HepG2 (cell line): ENCODE results near the gene ASCL3. TPM values are rescaled to one million over a fixed set of nuclear protein-coding genes. Genes with fewer than 3 reads are reported as not detected.

Experiments
- ADNP ChIP-seq: sonication (generic); formaldehyde crosslinking; IDR thresholded peaks from 2 replicates; pipeline ENCODE4 v1.4.0; 2020; ENCODE audit warnings: missing genetic modification reagents
- BRCA1 ChIP-seq: sonication (generic); formaldehyde crosslinking; IDR thresholded peaks from 2 replicates; pipeline ENCODE4 v1.4.0; 2020; ENCODE audit warnings: missing genetic modification reagents
- FIP1L1 ChIP-seq: fragments of 200-400 bp; formaldehyde crosslinking; IDR thresholded peaks from 2 replicates; pipeline ENCODE4 v1.6.1; 2018; ENCODE audit warnings: low read depth, mild to moderate bottlenecking, low read length, moderate library complexity, borderline replicate concordance; ENCODE audit not compliant: insufficient read depth
- HNRNPK ChIP-seq: fragments of 200-400 bp; formaldehyde crosslinking; IDR thresholded peaks from 2 replicates; pipeline ENCODE4 v1.6.1; 2018; ENCODE audit warnings: low read length, low read depth, moderate library complexity, mild to moderate bottlenecking; ENCODE audit not compliant: poor library complexity, severe bottlenecking
- SALL1 ChIP-seq: sonication (generic); formaldehyde crosslinking; IDR thresholded peaks from 2 replicates; pipeline ENCODE4 v1.8.0; 2022; ENCODE audit warnings: mild to moderate bottlenecking, missing genetic modification reagents
- SAP130 ChIP-seq: IDR thresholded peaks from 2 replicates; pipeline ENCODE4 v1.6.1; 2016; ENCODE audit warnings: low read depth
- SP1 ChIP-seq, 2 experiments: fragments of 450-650 bp in 1 of 2; sonication (generic) in 1 of 2; formaldehyde crosslinking in 1 of 2; IDR thresholded peaks; 2 replicates each; pipeline versions ENCODE4 v1.4.0 to v1.6.1; 2016 to 2020; ENCODE audit warnings: missing genetic modification reagents in 1 of 2
- SP4 ChIP-seq: sonication (generic); formaldehyde crosslinking; IDR thresholded peaks from 2 replicates; pipeline ENCODE4 v1.8.1; 2023; ENCODE audit warnings: mild to moderate bottlenecking, missing genetic modification reagents
- ZFP37 ChIP-seq: sonication (generic); formaldehyde crosslinking; IDR thresholded peaks from 2 replicates; pipeline ENCODE4 v1.4.0; 2020; ENCODE audit warnings: missing genetic modification reagents, borderline replicate concordance
- ZNF253 ChIP-seq: sonication (generic); formaldehyde crosslinking; IDR thresholded peaks from 2 replicates; pipeline ENCODE4 v1.8.0; 2022; ENCODE audit warnings: mild to moderate bottlenecking, missing genetic modification reagents, borderline replicate concordance
- ZNF441 ChIP-seq: sonication (generic); formaldehyde crosslinking; IDR thresholded peaks from 2 replicates; pipeline ENCODE4 v1.7.0; 2021; ENCODE audit warnings: missing genetic modification reagents, borderline replicate concordance
- ZNF460 ChIP-seq: sonication (generic); formaldehyde crosslinking; IDR thresholded peaks from 2 replicates; pipeline ENCODE4 v1.5.1; 2020; ENCODE audit warnings: missing genetic modification reagents, mild to moderate bottlenecking, borderline replicate concordance
- ZNF878 ChIP-seq: sonication (generic); formaldehyde crosslinking; IDR thresholded peaks from 2 replicates; pipeline ENCODE4 v1.8.1; 2023; ENCODE audit warnings: mild to moderate bottlenecking, missing genetic modification reagents, moderate library complexity
- polyA plus RNA-seq, 8 experiments: library from polyadenylated mRNA; depleted of rRNA in 3 of 8; stranded (reverse) in 7 of 8; unstranded in 1 of 8; fragments of >200 nt; fragmentation: Illumina TruSeq in 4 of 8; extraction: Trizol in 4 of 8; gene quantifications; 2 replicates each; pipeline versions ENCODE4 v1.2.1 to v1.2.3, GENCODE V29; 2011 to 2016; ENCODE audit warnings: low read depth in 4 of 8, missing spikeins in 1 of 8, mixed read lengths in 1 of 8; ENCODE audit not compliant: insufficient read depth in 1 of 8
- total RNA-seq, 5 experiments: library from RNA; depleted of rRNA; stranded (reverse); fragments of >200 nt; fragmentation: Illumina TruSeq; extraction: Trizol; gene quantifications; 2 replicates each; pipeline ENCODE4 v1.2.3, GENCODE V29; 2016; ENCODE audit warnings: low read depth in 1 of 5
- TF ChIP-seq, protein P1 (sequence below): sonication (generic); formaldehyde crosslinking; IDR thresholded peaks from 2 replicates; pipeline ENCODE4 v1.4.0; 2020; ENCODE audit warnings: mild to moderate bottlenecking, missing genetic modification reagents
- TF ChIP-seq, protein P2 (sequence below): sonication (generic); formaldehyde crosslinking; IDR thresholded peaks from 2 replicates; pipeline ENCODE4 v1.4.0; 2020; ENCODE audit warnings: mild to moderate bottlenecking, missing genetic modification reagents, borderline replicate concordance
- TF ChIP-seq, protein P3 (sequence below): sonication (generic); formaldehyde crosslinking; IDR thresholded peaks from 2 replicates; pipeline ENCODE4 v1.8.0; 2022; ENCODE audit warnings: missing genetic modification reagents, mild to moderate bottlenecking, borderline replicate concordance
- TF ChIP-seq, protein P4 (sequence below): sonication (generic); formaldehyde crosslinking; IDR thresholded peaks from 2 replicates; pipeline ENCODE4 v1.5.0; 2020; ENCODE audit warnings: missing genetic modification reagents

Gene ASCL3
- total and polyA plus RNA-seq, 2 of the 13 experiments (the other 11 are each of a cell fraction or from before 2014, with no cell fraction given), result not detected

DNA sequence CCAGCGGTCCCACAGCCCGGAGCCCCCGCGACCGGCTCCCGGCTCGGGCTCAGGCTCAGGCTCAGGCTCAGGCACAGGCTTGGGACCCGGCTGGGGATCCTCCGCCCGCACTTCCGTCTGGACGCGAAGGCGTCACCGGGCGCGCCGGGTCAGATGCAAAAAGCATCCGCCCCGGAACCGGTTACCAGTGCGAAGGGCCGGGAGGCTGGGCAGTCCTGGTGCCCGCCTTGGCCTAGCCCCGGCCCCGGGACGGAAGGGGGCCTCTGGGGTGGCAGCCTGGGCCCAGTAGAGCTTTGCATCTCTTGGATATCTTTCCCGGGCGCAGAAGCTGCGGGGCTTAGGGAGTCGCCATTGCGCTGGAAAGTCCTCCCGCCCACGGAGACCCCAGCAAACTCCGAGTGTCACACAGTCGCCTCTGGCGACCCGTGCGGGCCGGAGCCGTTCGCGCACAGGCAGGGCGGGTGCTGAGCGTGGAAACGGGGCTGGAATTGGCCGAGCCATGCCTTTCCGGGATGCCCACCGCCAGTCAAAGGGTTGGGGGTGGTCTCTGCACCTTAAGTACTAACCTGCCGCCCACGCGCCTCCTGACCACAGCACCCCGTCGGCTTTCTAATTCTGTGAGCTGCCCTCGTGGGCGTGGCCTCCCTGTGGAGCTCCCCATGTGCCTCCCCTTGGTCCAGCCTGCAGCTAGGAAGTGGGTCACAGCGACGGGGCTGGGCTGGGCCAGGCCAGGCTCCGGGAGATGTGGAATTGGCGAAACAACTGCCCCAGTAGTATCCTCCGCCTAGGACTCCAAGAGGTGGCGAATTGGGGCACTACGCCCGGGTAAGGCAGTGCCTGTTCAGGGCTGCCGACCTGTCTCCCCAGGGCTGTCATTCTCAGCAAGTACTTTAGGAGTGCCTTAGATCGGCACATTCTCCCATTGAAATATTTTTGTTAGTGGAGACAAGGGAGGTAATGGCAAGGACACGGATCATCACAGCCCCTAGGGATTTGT, 21.8 kb upstream of the ASCL3 start, which contains the start of gene TMEM9B (continued):
- TF ChIP-seq, protein P1, sequence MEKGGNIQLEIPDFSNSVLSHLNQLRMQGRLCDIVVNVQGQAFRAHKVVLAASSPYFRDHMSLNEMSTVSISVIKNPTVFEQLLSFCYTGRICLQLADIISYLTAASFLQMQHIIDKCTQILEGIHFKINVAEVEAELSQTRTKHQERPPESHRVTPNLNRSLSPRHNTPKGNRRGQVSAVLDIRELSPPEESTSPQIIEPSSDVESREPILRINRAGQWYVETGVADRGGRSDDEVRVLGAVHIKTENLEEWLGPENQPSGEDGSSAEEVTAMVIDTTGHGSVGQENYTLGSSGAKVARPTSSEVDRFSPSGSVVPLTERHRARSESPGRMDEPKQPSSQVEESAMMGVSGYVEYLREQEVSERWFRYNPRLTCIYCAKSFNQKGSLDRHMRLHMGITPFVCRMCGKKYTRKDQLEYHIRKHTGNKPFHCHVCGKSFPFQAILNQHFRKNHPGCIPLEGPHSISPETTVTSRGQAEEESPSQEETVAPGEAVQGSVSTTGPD, result no peak
- TF ChIP-seq SALL1 (peak; percentile 53), ZNF441 (CRISPR knock-in tag) (no peak; the same call in 1 of the 2 replicates), SAP130 (CRISPR knock-in tag) (peak; percentile 89), ZNF878 (CRISPR knock-in tag) (peak; percentile 46; the same call in 1 of the 2 replicates), FIP1L1 (no peak), ZNF460 (CRISPR knock-in tag) (no peak; the same call in 1 of the 2 replicates), HNRNPK (peak; percentile 24), SP4 (CRISPR knock-in tag) (peak; percentile 71; the same call in 1 of the 2 replicates), ZFP37 (CRISPR knock-in tag) (no peak), BRCA1 (CRISPR knock-in tag) (0 out of 2 replicates have a peak, but pooled peaks have one; percentile 27), SP1 (IDR thresholded peaks at IDR 0.05) (no peak), SP1 (CRISPR knock-in tag; IDR thresholded peaks at IDR 0.05) (peak; percentile 36), ADNP (no peak), ZNF253 (CRISPR knock-in tag) (0 out of 2 replicates have a peak, but pooled peaks have one; percentile 65)
- TF ChIP-seq, protein P2, sequence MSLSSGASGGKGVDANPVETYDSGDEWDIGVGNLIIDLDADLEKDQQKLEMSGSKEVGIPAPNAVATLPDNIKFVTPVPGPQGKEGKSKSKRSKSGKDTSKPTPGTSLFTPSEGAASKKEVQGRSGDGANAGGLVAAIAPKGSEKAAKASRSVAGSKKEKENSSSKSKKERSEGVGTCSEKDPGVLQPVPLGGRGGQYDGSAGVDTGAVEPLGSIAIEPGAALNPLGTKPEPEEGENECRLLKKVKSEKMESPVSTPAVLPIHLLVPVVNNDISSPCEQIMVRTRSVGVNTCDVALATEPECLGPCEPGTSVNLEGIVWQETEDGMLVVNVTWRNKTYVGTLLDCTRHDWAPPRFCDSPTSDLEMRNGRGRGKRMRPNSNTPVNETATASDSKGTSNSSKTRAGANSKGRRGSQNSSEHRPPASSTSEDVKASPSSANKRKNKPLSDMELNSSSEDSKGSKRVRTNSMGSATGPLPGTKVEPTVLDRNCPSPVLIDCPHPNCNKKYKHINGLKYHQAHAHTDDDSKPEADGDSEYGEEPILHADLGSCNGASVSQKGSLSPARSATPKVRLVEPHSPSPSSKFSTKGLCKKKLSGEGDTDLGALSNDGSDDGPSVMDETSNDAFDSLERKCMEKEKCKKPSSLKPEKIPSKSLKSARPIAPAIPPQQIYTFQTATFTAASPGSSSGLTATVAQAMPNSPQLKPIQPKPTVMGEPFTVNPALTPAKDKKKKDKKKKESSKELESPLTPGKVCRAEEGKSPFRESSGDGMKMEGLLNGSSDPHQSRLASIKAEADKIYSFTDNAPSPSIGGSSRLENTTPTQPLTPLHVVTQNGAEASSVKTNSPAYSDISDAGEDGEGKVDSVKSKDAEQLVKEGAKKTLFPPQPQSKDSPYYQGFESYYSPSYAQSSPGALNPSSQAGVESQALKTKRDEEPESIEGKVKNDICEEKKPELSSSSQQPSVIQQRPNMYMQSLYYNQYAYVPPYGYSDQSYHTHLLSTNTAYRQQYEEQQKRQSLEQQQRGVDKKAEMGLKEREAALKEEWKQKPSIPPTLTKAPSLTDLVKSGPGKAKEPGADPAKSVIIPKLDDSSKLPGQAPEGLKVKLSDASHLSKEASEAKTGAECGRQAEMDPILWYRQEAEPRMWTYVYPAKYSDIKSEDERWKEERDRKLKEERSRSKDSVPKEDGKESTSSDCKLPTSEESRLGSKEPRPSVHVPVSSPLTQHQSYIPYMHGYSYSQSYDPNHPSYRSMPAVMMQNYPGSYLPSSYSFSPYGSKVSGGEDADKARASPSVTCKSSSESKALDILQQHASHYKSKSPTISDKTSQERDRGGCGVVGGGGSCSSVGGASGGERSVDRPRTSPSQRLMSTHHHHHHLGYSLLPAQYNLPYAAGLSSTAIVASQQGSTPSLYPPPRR (CRISPR knock-in tag), result no peak
- TF ChIP-seq, protein P3, sequence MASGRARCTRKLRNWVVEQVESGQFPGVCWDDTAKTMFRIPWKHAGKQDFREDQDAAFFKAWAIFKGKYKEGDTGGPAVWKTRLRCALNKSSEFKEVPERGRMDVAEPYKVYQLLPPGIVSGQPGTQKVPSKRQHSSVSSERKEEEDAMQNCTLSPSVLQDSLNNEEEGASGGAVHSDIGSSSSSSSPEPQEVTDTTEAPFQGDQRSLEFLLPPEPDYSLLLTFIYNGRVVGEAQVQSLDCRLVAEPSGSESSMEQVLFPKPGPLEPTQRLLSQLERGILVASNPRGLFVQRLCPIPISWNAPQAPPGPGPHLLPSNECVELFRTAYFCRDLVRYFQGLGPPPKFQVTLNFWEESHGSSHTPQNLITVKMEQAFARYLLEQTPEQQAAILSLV, result peak; percentile 70
- TF ChIP-seq, protein P4, sequence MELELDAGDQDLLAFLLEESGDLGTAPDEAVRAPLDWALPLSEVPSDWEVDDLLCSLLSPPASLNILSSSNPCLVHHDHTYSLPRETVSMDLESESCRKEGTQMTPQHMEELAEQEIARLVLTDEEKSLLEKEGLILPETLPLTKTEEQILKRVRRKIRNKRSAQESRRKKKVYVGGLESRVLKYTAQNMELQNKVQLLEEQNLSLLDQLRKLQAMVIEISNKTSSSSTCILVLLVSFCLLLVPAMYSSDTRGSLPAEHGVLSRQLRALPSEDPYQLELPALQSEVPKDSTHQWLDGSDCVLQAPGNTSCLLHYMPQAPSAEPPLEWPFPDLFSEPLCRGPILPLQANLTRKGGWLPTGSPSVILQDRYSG (CRISPR knock-in tag), result peak; percentile 68; the same call in 1 of the 2 replicates
